Measurements from ENCODE around the gene NACAD.

DNA sequence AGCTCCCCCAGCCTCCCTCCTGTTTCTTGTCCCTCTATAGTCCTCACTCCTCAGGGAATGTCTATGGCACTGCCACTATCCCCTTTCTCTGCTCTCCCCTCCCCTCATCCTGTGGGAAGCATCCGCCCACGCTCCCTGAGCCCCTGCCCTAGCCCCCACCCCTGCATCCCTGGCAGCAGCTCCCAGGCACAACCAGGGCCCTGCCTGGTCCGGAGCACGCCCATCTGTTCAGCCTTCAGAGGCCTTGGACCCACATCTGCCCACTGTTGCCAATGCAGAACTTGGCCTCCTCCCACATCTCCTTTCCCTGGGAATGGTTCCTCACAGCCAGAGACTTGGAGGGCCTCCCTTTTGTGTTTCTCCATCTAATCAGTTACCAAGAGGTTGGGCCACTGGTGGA lies 43.1 kb upstream of the NACAD start:
- TF ChIP-seq, protein P1, sequence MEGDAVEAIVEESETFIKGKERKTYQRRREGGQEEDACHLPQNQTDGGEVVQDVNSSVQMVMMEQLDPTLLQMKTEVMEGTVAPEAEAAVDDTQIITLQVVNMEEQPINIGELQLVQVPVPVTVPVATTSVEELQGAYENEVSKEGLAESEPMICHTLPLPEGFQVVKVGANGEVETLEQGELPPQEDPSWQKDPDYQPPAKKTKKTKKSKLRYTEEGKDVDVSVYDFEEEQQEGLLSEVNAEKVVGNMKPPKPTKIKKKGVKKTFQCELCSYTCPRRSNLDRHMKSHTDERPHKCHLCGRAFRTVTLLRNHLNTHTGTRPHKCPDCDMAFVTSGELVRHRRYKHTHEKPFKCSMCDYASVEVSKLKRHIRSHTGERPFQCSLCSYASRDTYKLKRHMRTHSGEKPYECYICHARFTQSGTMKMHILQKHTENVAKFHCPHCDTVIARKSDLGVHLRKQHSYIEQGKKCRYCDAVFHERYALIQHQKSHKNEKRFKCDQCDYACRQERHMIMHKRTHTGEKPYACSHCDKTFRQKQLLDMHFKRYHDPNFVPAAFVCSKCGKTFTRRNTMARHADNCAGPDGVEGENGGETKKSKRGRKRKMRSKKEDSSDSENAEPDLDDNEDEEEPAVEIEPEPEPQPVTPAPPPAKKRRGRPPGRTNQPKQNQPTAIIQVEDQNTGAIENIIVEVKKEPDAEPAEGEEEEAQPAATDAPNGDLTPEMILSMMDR (IDR thresholded peaks at IDR 0.05), result no peak
- no peak for TF ChIP-seq POLR2A (IDR thresholded peaks at IDR 0.05)
- TF ChIP-seq EP300 (IDR thresholded peaks at IDR 0.05), result no peak
